DMS153 treated with DMSO at 0.1 percent for 48 hours (cell line): Measurements from ENCODE around the gene CD101.

Experiments
- DNase-seq: peaks from one replicate; lab custom pipeline; 2025; ENCODE audit not compliant: unreplicated experiment; lab: John Stamatoyannopoulos, UW

CD101 gene

DNA sequence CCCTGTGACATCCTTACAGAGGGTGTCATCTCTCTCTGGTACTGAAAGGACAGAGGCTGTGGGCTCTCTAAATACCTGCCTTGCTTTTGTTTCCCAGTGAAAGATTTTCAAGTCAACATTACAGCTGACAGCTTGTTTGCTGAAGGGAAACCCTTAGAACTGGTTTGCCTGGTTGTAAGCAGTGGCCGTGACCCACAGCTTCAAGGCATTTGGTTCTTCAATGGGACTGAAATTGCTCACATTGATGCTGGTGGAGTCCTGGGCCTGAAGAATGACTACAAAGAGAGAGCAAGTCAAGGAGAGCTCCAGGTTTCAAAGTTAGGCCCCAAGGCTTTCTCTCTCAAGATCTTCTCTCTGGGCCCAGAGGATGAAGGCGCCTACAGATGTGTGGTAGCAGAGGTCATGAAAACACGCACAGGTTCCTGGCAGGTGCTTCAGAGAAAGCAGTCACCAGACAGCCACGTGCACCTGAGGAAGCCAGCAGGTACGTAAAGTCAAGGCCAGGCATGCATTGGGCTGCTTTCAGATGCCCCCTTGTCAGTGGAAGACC is 11.8 kb downstream of the CD101 start:
- DNase-seq, result no peak

- DNase-seq, result no peak
These were observed 12.6 kb downstream of the CD101 start for GRCh38 chr1:117014209-117014608.

DNA sequence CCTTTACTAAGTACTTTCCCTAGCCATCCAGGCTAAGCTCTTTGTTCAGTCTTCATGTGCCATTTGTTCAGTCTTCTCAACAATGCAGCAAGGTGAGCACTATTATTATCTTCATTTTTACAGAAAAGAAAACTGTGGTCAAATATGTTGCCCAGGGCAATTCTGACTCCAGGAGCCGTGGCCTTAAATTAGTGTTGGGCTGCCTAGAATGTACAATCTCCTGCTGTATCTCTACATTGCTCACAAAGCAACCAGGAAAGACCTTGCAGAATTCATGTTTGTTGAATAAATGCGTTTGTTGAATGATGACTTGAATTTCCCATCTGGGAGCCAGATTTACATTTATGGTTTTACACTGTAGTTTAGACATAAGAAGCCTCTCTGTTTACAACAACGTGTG is 14.2 kb downstream of the CD101 start:
- no peak for DNase-seq

DNA sequence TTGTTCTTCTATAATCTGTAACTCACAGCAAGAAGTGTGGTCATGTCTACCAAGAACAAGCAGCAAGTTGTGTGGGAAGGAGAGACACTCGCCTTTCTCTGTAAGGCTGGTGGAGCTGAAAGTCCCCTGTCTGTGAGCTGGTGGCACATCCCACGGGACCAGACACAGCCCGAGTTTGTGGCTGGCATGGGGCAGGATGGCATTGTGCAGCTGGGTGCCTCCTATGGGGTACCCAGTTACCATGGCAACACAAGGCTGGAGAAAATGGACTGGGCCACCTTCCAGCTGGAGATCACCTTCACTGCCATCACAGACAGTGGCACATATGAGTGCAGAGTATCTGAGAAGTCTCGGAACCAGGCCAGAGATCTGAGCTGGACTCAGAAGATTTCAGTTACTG is 15.5 kb downstream of the CD101 start:
- no peak for DNase-seq

- DNase-seq, result no peak
These were observed 16.1 kb downstream of the CD101 start for GRCh38 chr1:117017648-117018047.

DNA sequence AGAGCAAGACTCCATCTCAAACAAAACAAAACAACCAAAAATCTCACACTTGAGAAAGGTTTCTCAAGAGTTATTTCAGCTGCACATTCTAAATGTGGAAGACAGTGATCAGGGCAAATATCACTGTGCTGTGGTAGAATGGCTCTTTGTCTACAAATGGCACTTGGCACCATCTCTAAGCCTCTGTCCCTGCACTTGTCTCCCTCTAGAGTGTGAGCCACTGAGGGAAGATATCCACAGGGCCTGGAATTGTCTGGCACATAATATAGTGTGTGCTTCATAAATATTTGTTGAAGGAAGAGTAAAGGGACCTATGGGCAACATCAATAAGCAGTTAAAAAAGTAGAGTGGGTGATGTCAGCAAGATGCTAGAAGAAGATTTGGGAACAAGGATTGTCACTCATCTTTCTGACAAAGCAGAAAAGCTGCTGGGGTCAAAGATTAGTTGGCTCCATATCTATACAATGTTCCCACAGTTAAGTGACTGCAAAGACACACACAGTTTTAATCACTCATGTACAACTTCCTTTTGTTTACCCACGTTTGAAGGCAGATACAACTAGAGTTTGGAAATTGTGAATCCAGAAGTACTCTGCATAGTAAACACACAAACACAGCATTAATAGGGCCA is 19.1 kb downstream of the CD101 start:
- no peak for DNase-seq

GRCh38 chr1:117022114-117022513 is 20.6 kb downstream of the CD101 start:
- no peak for DNase-seq

DNA sequence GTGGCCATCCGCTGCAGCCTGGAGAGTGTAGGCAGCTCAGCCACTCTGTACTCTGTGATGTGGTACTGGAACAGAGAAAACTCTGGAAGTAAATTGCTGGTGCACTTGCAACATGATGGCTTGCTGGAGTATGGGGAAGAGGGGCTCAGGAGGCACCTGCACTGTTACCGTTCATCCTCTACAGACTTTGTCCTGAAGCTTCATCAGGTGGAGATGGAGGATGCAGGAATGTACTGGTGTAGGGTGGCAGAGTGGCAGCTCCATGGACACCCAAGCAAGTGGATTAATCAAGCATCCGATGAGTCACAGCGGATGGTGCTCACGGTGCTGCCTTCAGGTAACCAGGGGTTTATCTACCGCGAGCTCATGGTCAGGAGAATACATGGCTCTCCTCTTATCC is 24.0 kb downstream of the CD101 start:
- DNase-seq, result no peak

GRCh38 chr1:117026361-117026760 is 24.8 kb downstream of the CD101 start:
- no peak for DNase-seq

- no peak for DNase-seq
These were observed 28.1 kb downstream of the CD101 start for GRCh38 chr1:117029685-117030084.

- DNase-seq, result no peak
These were observed 28.8 kb downstream of the CD101 start for GRCh38 chr1:117030271-117030877.

GRCh38 chr1:117032266-117032665 is 30.7 kb downstream of the CD101 start:
- no peak for DNase-seq

GRCh38 chr1:117032681-117033539 is 31.4 kb downstream of the CD101 start:
- no peak for DNase-seq

- no peak for DNase-seq
These were observed 32.2 kb downstream of the CD101 start for GRCh38 chr1:117033772-117034171.

DNA sequence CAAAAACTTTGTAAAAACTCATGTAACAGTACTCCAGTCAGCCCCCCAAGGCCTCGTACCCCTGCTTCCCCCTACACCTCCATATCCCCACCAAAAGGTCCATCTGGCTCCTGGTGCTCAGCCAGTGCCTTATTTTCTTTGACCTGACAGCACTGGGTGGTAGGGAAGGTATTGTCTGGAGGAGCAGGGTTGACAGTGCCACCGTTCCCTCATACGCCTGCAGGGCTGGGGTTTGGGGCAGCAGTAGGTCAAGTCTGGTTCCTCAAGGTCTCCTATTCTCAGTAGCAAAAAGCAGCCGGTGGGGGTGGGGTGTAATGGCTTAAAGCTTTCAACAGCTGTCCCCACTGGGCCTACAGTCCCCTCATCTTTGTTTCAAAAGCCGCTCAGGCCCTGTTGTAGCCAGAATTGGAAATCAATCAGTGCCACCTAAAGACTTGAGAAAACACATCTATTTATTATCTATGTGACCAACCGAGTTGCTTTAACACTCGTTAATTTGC is 33.3 kb downstream of the CD101 start:
- no peak for DNase-seq

GRCh38 chr1:117036018-117036461 is 34.5 kb downstream of the CD101 start:
- DNase-seq, result no peak

- DNase-seq, result no peak
These were observed 36.2 kb downstream of the CD101 start for GRCh38 chr1:117037802-117038201.

GRCh38 chr1:117038236-117038635 is 36.7 kb downstream of the CD101 start:
- DNase-seq, result no peak

- DNase-seq, result no peak
These were observed 42.7 kb downstream of the CD101 start for GRCh38 chr1:117044217-117044616.

GRCh38 chr1:117045644-117046043 is 44.1 kb downstream of the CD101 start:
- no peak for DNase-seq

GRCh38 chr1:117046781-117047180 is 45.2 kb downstream of the CD101 start:
- DNase-seq, result peak; percentile 29

DNA sequence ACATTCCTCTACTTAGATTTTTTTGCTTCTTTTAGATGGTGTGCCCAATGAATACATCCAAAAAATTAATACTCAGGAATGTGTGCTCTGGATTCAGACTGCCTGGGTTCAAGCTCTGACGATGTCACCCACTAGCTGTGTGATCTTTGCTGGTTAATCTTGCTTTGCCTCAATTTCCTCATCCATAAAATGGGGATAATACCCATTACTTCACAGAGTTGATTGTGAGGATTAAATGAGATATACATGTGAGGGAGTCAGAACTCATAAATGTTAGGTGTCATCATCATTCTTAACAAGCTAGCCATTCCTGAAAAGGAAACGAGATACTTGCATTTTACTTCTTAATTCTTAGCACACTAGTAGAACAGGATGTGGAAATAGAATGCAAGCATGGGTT is 45.7 kb downstream of the CD101 start:
- no peak for DNase-seq
